Heart left ventricle (tissue), 13 donors: ENCODE data around the gene LHFPL3.

ENCODE experiments used
- CTCF ChIP-seq, 12 donors: fragments of 200-600 bp; sonication (generic) in 4 of 12; IDR thresholded peaks; one replicate each; pipeline versions ENCODE4 v1.5.0 to v1.8.0; 2018 to 2022; ENCODE audit warnings: antibody characterized with exemption in 12 of 12, mild to moderate bottlenecking in 5 of 12
- POLR2A ChIP-seq, 2 donors: fragments of 450-650 bp; IDR thresholded peaks; one replicate each; pipeline ENCODE4 v1.6.1; 2017; ENCODE audit warnings: antibody characterized with exemption in 2 of 2, mild to moderate bottlenecking in 2 of 2, moderate library complexity in 2 of 2
- donor health status: ischemic (EF 13 %, LVEDD 7.1; RV severe dilation, severe dysfunction).
- donor health status: DM: no; HTN: yes; CAD: no.
- donor health status: DM: no; HTN: no; CAD: no.
- donor health status: ischemic (EF 25% LVEDD 6.9; RV normal size, moderate dysfunction).
- donor health status: ischemic (EF 25% LVEDD 5.7; RV mildly dilated, moderate dysfunction).
- donor health status: ischemic (EF 35%, LVEDD 5.7; RV mildly dilated, moderate dysfunction).
- donor health status: nonischemic (EF 11% LVEDD 7.7; RV severe dilation, severe dysfunction).
- donor health status: DM: yes; HTN: yes; CAD: no.
- donor health status: PGD.
- donor health status: ischemic (EF 29% LVEDD 5.4; RV normal size, mild dysfunction).
- donor health status: nonischemic (EF 23%, LVEDD 6.1; RV moderate dilation, normal function).

DNA sequence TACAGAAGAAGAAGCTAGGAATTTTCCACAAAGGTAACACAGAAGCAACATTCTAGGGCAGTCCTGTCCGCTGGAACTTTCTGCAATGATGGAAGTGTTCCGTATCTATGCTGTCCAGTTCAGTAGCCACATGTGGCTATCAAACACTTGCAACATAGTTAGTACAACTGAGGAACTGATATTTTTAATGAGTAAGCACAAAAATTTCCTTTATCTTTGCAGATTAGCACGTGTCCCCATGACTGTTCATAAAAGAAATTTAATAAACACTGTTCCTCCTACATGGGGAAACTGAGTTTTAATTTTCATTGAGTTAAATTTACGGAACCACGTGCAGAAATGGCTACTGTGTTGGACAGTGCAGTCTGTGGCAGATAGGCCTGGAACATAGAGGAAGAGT, 349.2 kb downstream of the LHFPL3 start:
- TF ChIP-seq CTCF (IDR thresholded peaks at IDR 0.05): no peak
- no peak for TF ChIP-seq POLR2A (IDR thresholded peaks at IDR 0.05)
